Activated naive CD4-positive, alpha-beta T cell treated with anti-CD3 and anti-CD28 coated beads, Interleukin-2, amount 10 ng/mL, durations not matched to agents 7 days and 5 days (primary cell): ENCODE results near the gene CTSE.
"Not testable (repeated sequence)": the region's sequence is repeated elsewhere in the genome, so short reads cannot be mapped to it uniquely, and the experiment has no call there.

Source experiments
- CTCF ChIA-PET: fragments of 350-600 bp; sonication (Branson Sonifier 250); formaldehyde crosslinking; loops from one replicate; lab custom pipeline; 2021; ENCODE audit warnings: antibody characterized with exemption; lab: Charles Lee
- DNase-seq: peaks from one replicate; pipeline ENCODE4 v3.0.0-alpha.2; 2020
- H3K27ac Mint-ChIP-seq: one replicate; pipeline ENCODE4 v1.8.0; 2021; ENCODE audit warnings: mild to moderate bottlenecking, moderate library complexity, mixed read lengths
- H3K27me3 Mint-ChIP-seq: one replicate; pipeline ENCODE4 v1.8.0; 2021; ENCODE audit warnings: mild to moderate bottlenecking, mixed read lengths
- H3K36me3 Mint-ChIP-seq: one replicate; pipeline ENCODE4 v1.8.0; 2021; ENCODE audit warnings: mixed read lengths
- H3K4me1 Mint-ChIP-seq: one replicate; pipeline ENCODE4 v1.8.0; 2021; ENCODE audit warnings: mixed read lengths
- H3K4me3 Mint-ChIP-seq: one replicate; pipeline ENCODE4 v1.8.0; 2021; ENCODE audit warnings: mild to moderate bottlenecking, moderate library complexity, mixed read lengths
- H3K9me3 Mint-ChIP-seq: one replicate; pipeline ENCODE4 v1.8.0; 2021; ENCODE audit warnings: mixed read lengths

Gene CTSE

DNA sequence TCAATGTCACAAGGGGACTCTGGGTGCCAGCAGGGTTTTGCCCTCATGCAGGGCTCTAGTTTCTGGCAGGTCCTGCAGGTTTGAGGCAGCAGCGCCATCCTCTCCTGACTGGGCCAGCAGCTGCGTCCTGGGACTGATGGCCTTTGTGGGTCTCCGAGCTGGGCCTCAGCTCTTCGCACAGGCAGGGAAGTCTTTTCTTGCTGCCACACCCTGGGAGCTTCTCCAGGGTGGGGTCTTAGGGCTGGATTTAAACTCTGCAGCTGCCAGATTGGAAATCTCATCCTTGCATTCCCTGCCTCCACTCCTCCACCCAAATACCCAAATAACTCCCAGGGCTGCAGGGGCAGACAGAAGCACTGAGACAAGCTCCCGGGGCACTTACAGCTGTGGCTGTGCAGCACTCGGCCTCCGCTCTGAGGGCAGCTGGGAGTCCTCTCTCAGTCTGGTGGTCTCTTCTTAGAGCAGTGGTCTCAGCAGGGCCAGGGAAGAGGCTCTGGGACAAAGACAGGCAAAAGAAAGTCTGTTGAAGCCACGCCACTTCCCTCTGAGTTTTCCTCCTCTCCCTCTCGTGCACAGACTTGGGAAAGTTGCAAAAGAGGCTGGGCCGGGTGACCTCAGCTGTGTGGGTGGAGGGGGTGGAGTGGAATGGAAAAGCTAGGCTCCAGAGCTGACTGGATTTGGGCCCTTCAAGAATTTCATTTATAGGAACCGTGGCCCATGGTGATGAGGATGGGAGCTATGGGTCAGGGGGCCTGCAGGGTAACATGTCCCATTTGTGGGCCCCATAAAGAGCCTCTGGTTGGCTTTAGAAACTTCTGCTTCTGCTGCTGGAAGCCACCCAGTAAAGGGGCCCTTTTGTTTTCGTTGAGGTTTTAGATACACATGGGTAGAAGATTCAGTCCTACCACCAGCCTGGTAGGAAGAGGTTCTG, 20.6 kb downstream of the CTSE start, which contains the start of gene RAB7B:
TSS of gene RAB7B (minus strand) at position 525 of the 931 bp plus-strand sequence. CDS start 9,260 bp downstream, outside the sequence.
- Mint-ChIP-seq H3K9me3 (peaks cover 7% of the 10 kb centered on the region), H3K27ac (no peak within 1 kb of the TSS), H3K4me3 (no peak within 1 kb of the TSS), H3K36me3 (no peaks in the 10 kb centered on the region), H3K27me3 (peaks cover 28% of the 10 kb centered on the region), H3K4me1 (no peaks in the 10 kb centered on the region)
- CTCF ChIA-PET = interaction anchor here (1.0 kb wide), 1 partner anchor 17 kb away, joined by 3 read pairs; no protein-coding TSS in a partner anchor
- DNase-seq = no peak

DNA sequence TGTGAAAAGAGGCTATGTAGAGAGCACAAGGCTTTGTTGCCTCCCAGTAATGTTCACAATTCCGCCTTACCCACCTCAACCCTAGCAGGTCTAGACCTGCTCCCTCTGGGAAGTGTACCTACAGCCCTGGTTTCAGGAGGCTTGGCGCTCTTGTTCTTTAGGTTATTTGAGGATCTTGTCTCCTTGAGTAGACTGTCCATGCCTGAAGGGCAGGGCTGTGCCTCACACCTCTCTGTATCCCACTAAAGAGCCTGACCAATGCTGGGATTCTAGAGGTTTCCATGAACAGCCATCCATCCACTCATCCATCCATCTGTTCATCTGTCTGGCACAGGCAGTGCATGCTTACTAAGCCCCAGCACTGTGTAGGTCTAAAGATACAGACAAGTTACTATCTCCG, 21.5 kb downstream of the CTSE start:
- CTCF ChIA-PET = no interaction called here
- Mint-ChIP-seq H3K27me3 (peaks cover 31% of the 10 kb centered on the region), H3K36me3 (no peaks in the 10 kb centered on the region), H3K9me3 (peaks cover 7% of the 10 kb centered on the region), H3K4me1 (no peaks in the 10 kb centered on the region), H3K4me3 (no peak overlapping the region), H3K27ac (no peak overlapping the region)
- no peak for DNase-seq

DNA sequence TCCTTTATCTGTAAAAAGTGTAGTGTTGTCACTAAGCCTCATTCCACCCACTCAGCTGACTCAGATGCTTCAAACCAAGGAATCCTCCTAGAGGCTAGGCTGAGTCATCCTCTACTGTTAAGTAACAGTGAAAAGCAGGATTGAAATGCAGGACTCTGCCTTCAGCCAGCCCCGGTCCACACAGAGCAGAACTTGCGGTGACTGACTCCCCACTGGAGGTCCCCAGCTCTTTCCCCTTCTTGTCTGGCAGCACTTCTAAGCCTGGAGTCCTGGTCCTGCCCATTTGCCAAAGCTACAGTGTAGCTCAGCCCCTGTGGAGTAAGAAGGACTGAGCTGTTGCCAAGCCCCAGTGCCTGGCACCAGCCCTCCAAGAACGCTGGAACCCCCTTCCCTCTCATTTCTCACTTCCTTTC, 22.2 kb downstream of the CTSE start:
- Mint-ChIP-seq H3K36me3 (no peaks in the 10 kb centered on the region), H3K27me3 (peaks cover 28% of the 10 kb centered on the region), H3K4me1 (no peaks in the 10 kb centered on the region), H3K4me3 (no peak overlapping the region), H3K9me3 (peaks cover 7% of the 10 kb centered on the region), H3K27ac (no peak overlapping the region)
- CTCF ChIA-PET = no interaction called here
- DNase-seq = peak; percentile 19

DNA sequence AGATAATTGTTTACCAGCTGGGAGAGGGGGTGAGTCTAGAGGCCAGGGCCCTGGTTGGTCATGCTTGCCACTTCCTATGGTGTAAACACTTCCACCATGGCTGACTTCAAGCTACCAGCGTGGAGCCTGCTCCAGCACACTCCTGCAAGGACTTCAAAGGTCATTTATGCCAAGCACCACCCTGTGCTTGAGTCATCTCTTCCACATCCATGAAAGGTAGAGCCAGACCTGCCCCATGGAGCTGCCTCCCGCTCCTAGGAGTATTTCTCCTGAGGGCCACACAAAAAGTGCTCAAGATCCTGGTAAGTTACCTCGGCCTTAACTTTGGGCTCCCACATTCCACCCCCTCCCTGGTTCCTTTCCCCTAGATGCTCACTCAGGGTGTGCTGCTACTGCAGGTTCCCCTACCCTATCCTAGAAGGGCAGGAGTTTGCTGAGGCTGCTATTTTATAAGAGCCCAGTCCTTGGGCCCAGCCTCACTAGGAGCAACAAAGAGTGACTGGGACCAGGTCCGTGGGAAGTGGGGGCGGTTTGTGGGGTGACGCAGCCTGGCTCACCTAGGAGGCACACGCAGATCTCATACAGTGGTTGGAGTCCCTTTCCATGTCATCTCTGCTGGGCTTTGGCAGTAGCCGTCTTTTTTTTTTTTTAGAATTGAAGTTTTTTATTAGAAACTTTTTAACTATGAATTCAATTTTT, 22.9 kb downstream of the CTSE start:
- no peak overlapping the region for H3K27ac Mint-ChIP-seq
- H3K36me3 Mint-ChIP-seq = no peaks in the 10 kb centered on the region
- no peaks in the 10 kb centered on the region for H3K4me1 Mint-ChIP-seq
- peaks cover 7% of the 10 kb centered on the region for H3K9me3 Mint-ChIP-seq
- H3K4me3 Mint-ChIP-seq = no peak overlapping the region
- peaks cover 25% of the 10 kb centered on the region for H3K27me3 Mint-ChIP-seq
- DNase-seq = peak; percentile 6
- CTCF ChIA-PET = interaction anchor here (0.8 kb wide), 1 partner anchor 12 kb away, joined by 3 read pairs; no protein-coding TSS in a partner anchor

DNA sequence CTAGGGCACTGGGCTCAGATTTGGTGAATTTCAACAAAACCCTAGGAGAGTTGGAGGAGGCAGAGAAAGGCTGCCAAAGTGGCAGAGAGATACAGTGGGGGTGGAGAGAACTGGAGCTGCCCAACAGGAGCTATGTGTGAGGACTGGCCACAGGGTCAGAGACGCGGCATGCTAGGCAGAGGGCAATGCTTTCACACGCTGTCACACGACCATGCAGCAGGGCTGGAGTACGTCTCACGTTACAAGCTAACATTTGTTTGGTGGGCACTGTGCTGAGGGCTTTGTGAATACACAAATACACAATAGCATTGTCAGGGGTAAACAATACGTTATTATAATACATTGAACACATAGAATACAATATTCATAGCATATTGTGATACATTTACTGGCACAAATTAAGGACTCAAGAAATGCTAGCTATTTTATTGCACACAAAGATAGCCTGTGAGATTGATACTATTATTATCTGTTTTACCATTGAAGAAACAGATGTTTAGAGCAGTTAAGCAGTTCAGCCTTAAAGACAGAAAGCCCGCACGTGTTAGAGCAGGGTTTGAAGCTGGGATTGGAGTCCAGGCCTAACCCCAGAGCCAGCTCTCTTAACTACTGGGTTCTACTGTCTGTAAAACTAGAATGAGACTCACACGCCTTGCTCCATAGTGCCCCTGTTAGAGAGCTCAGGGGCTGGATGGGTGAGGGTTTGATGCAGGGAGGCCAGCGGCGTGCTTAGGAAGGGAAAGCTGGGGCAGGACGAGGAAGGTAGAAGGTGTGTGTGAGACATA, 25.0 kb downstream of the CTSE start:
- CTCF ChIA-PET = interaction anchor here (0.6 to 1.9 kb wide), 2 partner anchors 12 to 210 kb away, joined by 3 to 10 read pairs; no protein-coding TSS in a partner anchor
- Mint-ChIP-seq H3K36me3 (no peaks in the 10 kb centered on the region), H3K27ac (no peak overlapping the region), H3K9me3 (no peaks in the 10 kb centered on the region), H3K4me3 (no peak overlapping the region), H3K4me1 (no peaks in the 10 kb centered on the region), H3K27me3 (peaks cover 29% of the 10 kb centered on the region)
- DNase-seq = peak; percentile 16

DNA sequence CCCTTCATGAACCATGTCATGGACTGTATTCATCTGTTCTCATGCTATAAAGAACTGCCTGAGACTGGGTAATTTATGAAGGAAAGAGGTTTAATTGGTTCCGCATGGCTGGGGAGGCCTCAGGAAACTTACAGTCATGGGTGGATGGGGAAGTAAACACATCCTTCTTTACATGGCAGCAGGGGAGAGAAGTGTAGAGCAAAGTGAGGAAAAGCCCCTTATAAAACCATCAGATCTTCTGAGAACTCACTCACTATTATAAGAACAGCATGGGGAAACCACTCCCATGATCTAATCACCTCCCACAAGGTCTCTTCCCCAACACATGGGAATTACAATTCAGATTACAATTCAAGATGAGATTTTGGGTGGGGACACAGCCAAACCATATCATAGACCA, 27.1 kb downstream of the CTSE start:
- H3K4me3 Mint-ChIP-seq, H3K9me3 Mint-ChIP-seq, H3K36me3 Mint-ChIP-seq, H3K27ac Mint-ChIP-seq, H3K4me1 Mint-ChIP-seq, DNase-seq: not testable (repeated sequence)
- H3K27me3 Mint-ChIP-seq = peaks cover 23% of the 10 kb centered on the region
- CTCF ChIA-PET = interaction anchor here (0.8 to 3.1 kb wide), 2 partner anchors 10 to 19 kb away, joined by 3 to 11 read pairs; no protein-coding TSS in a partner anchor

DNA sequence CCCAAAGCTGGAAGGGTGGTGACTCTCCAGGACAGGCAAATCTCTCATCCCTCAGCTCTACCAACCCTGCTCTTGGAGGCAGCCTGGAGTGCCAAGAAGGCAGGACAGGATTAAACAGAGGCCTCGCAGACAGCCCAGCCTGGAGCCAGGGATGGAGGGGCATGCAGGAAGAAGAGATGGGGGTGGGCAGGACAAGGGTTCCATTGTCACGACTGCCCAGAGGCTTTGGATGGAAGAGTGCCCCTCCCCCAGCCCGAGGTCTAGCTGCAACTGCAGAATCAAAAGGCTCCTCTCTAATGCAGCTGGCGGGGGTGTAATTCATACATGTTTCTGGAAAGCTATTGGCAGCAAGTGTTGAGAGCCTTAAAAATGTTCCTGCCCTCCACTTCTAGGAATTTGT, 29.3 kb downstream of the CTSE start:
- Mint-ChIP-seq H3K27me3 (peaks cover 35% of the 10 kb centered on the region), H3K27ac (no peak overlapping the region), H3K36me3 (no peaks in the 10 kb centered on the region), H3K4me3 (no peak overlapping the region), H3K9me3 (no peaks in the 10 kb centered on the region), H3K4me1 (no peaks in the 10 kb centered on the region)
- peak; percentile 19 for DNase-seq
- CTCF ChIA-PET = interaction anchor here (1.8 to 3.1 kb wide), 3 partner anchors 17 to 75 kb away, joined by 5 to 11 read pairs (median 6); no protein-coding TSS in a partner anchor

DNA sequence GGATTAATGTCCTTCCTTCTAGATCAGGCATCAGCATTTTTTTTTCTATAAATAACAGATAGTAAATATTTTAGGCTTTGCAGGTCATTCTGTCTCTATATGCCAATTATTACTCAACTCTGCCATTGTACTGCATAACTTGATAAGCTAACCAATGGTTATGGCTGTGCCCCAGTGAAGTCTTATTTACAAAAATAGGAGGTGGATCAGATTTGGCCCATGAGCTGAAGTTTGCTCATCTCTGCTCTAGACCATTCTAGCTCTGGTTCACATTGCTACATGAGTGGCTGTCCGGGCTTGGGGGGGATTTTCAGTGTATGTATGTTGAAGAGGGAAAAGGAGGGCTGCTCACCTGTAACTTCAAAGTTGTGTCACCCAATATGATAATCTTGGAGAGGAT, 30.6 kb downstream of the CTSE start:
- Mint-ChIP-seq H3K36me3 (no peaks in the 10 kb centered on the region), H3K27me3 (peaks cover 35% of the 10 kb centered on the region), H3K9me3 (no peaks in the 10 kb centered on the region), H3K4me3 (no peak overlapping the region), H3K4me1 (no peaks in the 10 kb centered on the region), H3K27ac (no peak overlapping the region)
- DNase-seq = peak; percentile 7
- CTCF ChIA-PET = interaction anchor here (1.0 to 1.9 kb wide), 3 partner anchors 9 to 73 kb away, joined by 3 to 6 read pairs (median 5); no protein-coding TSS in a partner anchor

DNA sequence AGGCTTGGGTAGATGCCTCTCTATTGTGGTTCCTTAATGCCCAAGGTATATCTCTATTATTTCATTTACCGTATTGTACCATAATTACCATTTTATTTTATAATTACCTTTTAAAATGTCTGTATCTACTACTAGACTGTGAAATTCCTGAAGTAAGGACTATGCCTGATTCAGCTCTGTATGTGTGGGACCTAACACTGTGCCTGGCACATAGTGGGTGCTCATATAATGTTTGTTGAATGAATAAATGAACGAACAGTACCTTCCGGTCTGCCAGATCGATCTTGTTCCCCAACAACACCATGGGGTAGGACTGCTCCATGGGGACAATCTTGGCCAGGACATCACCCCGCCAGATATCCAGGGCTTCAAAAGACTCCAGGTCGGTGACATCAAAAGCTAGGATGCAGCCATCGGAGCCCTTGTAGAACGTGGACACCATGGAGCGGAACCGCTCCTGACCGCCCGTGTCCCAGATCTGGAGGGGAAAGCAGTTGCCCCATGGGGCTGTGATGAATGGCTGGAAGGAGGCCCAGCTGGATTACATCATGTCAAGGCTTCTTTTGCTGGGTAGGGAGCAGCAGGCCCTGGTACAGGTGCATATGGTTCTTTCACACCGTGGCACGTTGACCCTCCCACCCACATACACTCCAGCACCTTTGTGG, 31.3 kb downstream of the CTSE start:
- Mint-ChIP-seq H3K36me3 (no peaks in the 10 kb centered on the region), H3K9me3 (no peaks in the 10 kb centered on the region), H3K27me3 (peaks cover 35% of the 10 kb centered on the region), H3K4me3 (no peak overlapping the region), H3K27ac (no peak overlapping the region), H3K4me1 (no peaks in the 10 kb centered on the region)
- DNase-seq = peak; percentile 10
- CTCF ChIA-PET = interaction anchor here (1.0 to 1.9 kb wide), 4 partner anchors 8 to 73 kb away, joined by 3 to 6 read pairs (median 4); no protein-coding TSS in a partner anchor

DNA sequence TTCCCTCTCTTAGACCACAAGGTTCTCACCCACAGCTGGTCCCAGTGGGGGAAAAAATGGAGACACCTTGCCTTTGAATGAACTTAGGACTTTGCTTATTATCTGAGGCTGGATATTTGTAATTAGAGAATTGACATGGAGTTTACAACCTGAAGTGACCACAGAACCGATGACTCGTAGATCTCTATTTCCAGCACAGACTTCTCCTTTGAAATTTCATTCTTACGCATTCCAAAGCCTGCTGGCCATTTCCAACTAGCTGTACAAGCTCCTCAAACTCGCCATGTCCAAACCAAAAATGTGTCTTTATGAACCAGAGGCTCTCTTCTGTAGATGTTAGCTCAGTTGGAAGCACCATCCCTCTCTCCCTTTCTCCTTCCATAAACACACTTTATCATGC, 32.5 kb downstream of the CTSE start:
- Mint-ChIP-seq H3K4me1 (no peaks in the 10 kb centered on the region), H3K27me3 (peaks cover 27% of the 10 kb centered on the region), H3K27ac (no peak overlapping the region), H3K36me3 (no peaks in the 10 kb centered on the region), H3K4me3 (no peak overlapping the region), H3K9me3 (no peaks in the 10 kb centered on the region)
- no peak for DNase-seq
- CTCF ChIA-PET = interaction anchor here (1.5 kb wide), 1 partner anchor 14 kb away, joined by 4 read pairs; no protein-coding TSS in a partner anchor

DNA sequence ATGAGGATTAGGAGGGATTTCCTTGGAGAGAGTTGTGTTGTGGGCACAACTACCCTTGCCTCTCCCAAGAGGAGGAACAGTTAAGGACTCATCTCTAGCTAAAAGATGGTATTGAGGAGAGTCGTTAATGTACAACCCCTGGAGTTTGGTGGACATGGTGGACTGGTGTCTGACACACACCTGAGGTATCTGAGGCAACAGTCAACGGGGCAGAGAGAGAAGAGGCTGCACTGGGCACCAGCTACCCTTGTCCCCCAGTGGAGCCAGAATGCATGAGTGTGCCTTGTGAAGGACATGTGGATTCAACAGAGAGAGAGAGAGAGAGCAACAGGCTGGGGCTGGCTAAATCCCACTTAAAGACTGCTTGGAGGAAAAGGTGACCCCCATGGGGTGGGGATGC, 33.5 kb downstream of the CTSE start:
- Mint-ChIP-seq H3K9me3 (no peaks in the 10 kb centered on the region), H3K4me1 (no peaks in the 10 kb centered on the region), H3K27me3 (peaks cover 26% of the 10 kb centered on the region), H3K27ac (no peak overlapping the region), H3K4me3 (no peak overlapping the region), H3K36me3 (no peaks in the 10 kb centered on the region)
- DNase-seq = no peak
- CTCF ChIA-PET = interaction anchor here (1.0 to 1.1 kb wide), 2 partner anchors 10 to 13 kb away, joined by 4 read pairs; no protein-coding TSS in a partner anchor

DNA sequence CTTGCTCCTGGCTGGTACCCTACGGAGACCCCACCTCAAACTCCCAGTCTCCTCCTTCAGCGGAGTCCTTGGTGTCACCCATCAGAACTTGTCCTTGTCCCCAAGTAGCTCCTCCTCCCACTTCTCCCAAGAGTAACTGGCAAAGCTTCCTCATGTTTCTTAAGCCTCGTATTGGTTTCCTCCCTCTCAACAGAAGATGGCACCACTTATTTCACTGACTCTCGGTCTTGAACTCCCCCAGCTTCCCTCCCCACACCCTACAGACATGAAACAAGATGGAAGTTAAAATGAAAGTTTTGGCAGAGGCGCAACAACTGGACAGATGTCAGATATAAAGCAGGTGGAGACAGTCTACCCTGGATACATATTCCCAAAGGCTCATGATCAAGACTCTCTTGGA, 33.9 kb downstream of the CTSE start:
- H3K4me1 Mint-ChIP-seq = no peaks in the 10 kb centered on the region
- DNase-seq = no peak
- no peak overlapping the region for H3K27ac Mint-ChIP-seq
- no peaks in the 10 kb centered on the region for H3K36me3 Mint-ChIP-seq
- no peak overlapping the region for H3K4me3 Mint-ChIP-seq
- CTCF ChIA-PET = interaction anchor here (1.0 to 1.1 kb wide), 2 partner anchors 9 to 13 kb away, joined by 4 read pairs; no protein-coding TSS in a partner anchor
- H3K9me3 Mint-ChIP-seq = no peaks in the 10 kb centered on the region
- H3K27me3 Mint-ChIP-seq = peaks cover 26% of the 10 kb centered on the region

DNA sequence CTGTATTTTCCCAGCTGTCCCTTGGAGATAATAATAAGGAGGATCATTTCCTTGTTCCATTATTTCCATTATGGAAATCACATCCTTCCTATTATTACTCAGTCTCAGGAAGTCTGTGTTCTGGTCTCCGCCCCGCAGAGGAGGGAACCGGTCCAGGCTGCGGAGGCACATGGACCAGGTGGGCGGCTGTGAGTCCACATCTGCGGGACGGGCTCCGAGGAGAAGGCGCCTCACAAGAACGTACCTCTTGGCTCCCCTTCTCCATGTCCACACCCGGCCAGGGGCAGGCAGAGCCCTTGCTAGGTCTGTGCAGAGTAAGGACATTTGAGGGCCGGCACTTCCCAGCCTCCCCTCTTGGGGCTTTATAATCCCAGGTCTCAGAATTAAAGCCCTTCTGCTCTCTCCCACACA, 35.1 kb downstream of the CTSE start:
- CTCF ChIA-PET = interaction anchor here (0.6 to 0.8 kb wide), 2 partner anchors 12 to 522 kb away, joined by 3 read pairs; no protein-coding TSS in a partner anchor
- H3K27me3 Mint-ChIP-seq = peaks cover 19% of the 10 kb centered on the region
- no peak overlapping the region for H3K27ac Mint-ChIP-seq

More for the DNA sequence above, 35.1 kb downstream of the CTSE start:
- H3K9me3 Mint-ChIP-seq = no peaks in the 10 kb centered on the region
- no peaks in the 10 kb centered on the region for H3K4me1 Mint-ChIP-seq
- H3K4me3 Mint-ChIP-seq = no peak overlapping the region
- DNase-seq = no peak
- H3K36me3 Mint-ChIP-seq = no peaks in the 10 kb centered on the region
